Activated CD8-positive, alpha-beta memory T cell treated with anti-CD3 and anti-CD28 coated beads for 4 hours (primary cell): ENCODE results near the gene CLSTN1.

Experiments used
- DNase-seq, 2 donors: peaks; one replicate each; pipeline ENCODE4 v3.0.0-alpha.2; 2020; ENCODE audit warnings: low read depth in 2 of 2

CLSTN1 gene

DNA sequence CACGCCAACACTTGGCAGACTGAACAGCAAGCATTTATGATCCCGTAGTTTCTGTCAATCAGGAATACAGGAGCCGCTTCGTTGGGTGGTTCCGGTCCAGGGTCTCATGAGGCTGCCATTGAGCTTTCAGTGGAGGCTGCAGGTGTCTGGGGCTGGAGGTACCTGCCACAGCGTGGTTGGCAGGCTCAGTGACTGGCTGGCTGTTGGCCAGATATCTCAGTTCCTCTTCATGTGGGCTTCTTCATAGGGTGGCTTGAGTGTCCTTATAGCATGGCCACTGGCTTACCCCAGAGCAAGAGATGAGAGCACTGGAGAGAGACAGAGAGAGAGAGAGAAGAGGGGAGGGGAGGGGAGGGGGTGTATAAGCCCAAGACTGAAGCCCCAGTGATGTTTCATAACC is 142.9 kb downstream of the CLSTN1 start:
- DNase-seq: no peak

DNA sequence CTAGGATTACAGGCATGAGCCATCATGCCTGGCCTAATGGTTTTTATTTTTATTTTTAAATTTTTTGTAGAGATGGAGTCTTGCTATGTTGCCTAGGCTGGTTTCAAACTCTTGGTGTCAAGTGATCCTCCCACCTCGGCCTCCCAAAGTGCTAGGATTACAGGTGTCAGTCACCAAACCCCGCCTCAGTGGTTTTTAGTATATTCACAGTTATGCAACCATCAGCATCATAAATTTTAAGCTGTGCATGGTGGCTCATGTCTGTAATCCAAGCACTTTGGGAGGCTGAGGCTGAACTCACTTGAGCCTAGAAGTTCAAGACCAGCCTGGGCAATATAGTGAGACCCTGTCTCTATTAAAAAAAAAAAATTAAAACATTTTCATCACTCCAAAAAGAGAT is 143.7 kb downstream of the CLSTN1 start:
- DNase-seq: no peak
